ENCODE measurements around the gene CAPZB. TPM values are rescaled to one million over a fixed set of nuclear protein-coding genes. Genes with fewer than 3 reads are reported as not detected.

CAPZB gene
- total RNA-seq, 1 donor from 2014 or later: 264 TPM

- Mint-ChIP-seq H3K27ac (peak within 1 kb of the TSS; percentile 76), H3K4me1 (ENCODE audit: unreplicated experiment) (peaks cover 20% of the 10 kb centered on the region)
- peak; percentile 28 for TF ChIP-seq CTCF (conservative IDR thresholded peaks at IDR 0.05)
Measured at GRCh38 chr1:19311931-19312781, 173.2 kb downstream of the CAPZB start, which contains the start of the genes AKR7A2 and SLC66A1. Gene AKR7A2 (minus strand): TSS chr1:19312144. CDS start chr1:19312124, 20 bp downstream. Gene SLC66A1 (plus strand): TSS chr1:19312326. CDS start chr1:19317678, 5,352 bp downstream.

GRCh38 chr1:19311503-19311930 is 173.8 kb downstream of the CAPZB start:
- Mint-ChIP-seq H3K9me3 (no peaks in the 10 kb centered on the region), H3K27me3 (no peaks in the 10 kb centered on the region), H3K27ac (peak overlapping the region; percentile 76), H3K4me1 (ENCODE audit: unreplicated experiment) (peaks cover 20% of the 10 kb centered on the region), H3K4me3 (peak overlapping the region; percentile 94), H3K36me3 (peaks cover 13% of the 10 kb centered on the region)
- no peak for DNase-seq (ENCODE audit: extremely low spot score, unreplicated experiment)
- TF ChIP-seq CTCF (conservative IDR thresholded peaks at IDR 0.05): no peak

More at GRCh38 chr1:19311931-19312781, 173.2 kb downstream of the CAPZB start, which contains the start of the genes AKR7A2 and SLC66A1:
- peaks cover 13% of the 10 kb centered on the region for H3K36me3 Mint-ChIP-seq
- no peaks in the 10 kb centered on the region for H3K27me3 Mint-ChIP-seq
- H3K9me3 Mint-ChIP-seq: no peaks in the 10 kb centered on the region
- peak within 1 kb of the TSS; percentile 94 for H3K4me3 Mint-ChIP-seq
- DNase-seq (ENCODE audit: extremely low spot score, unreplicated experiment): peak; percentile 95

GRCh38 chr1:19310720-19311502 is 174.4 kb downstream of the CAPZB start:
- H3K9me3 Mint-ChIP-seq: no peaks in the 10 kb centered on the region
- H3K36me3 Mint-ChIP-seq: peaks cover 13% of the 10 kb centered on the region
- H3K27ac Mint-ChIP-seq: peak overlapping the region; percentile 76
- DNase-seq (ENCODE audit: extremely low spot score, unreplicated experiment): no peak
- peak overlapping the region; percentile 94 for H3K4me3 Mint-ChIP-seq
- no peaks in the 10 kb centered on the region for H3K27me3 Mint-ChIP-seq
- no peak for TF ChIP-seq CTCF (conservative IDR thresholded peaks at IDR 0.05)
- H3K4me1 Mint-ChIP-seq (ENCODE audit: unreplicated experiment): peaks cover 20% of the 10 kb centered on the region

- Mint-ChIP-seq H3K27me3 (no peaks in the 10 kb centered on the region), H3K27ac (no peak overlapping the region), H3K4me1 (ENCODE audit: unreplicated experiment) (peaks cover 20% of the 10 kb centered on the region), H3K36me3 (peaks cover 19% of the 10 kb centered on the region), H3K9me3 (no peaks in the 10 kb centered on the region), H3K4me3 (peak overlapping the region; percentile 94)
- DNase-seq (ENCODE audit: extremely low spot score, unreplicated experiment): no peak
- no peak for TF ChIP-seq CTCF (conservative IDR thresholded peaks at IDR 0.05)
Measured at GRCh38 chr1:19310061-19310460, 175.3 kb downstream of the CAPZB start.

- no peak for DNase-seq (ENCODE audit: extremely low spot score, unreplicated experiment)
- Mint-ChIP-seq H3K27me3 (no peaks in the 10 kb centered on the region), H3K4me3 (peak overlapping the region; percentile 71), H3K4me1 (ENCODE audit: unreplicated experiment) (peaks cover 20% of the 10 kb centered on the region), H3K27ac (no peak overlapping the region), H3K9me3 (no peaks in the 10 kb centered on the region), H3K36me3 (peaks cover 26% of the 10 kb centered on the region)
- TF ChIP-seq CTCF (conservative IDR thresholded peaks at IDR 0.05): no peak
Measured at GRCh38 chr1:19309123-19309813, 176.1 kb downstream of the CAPZB start.
